ENCODE measurements around the gene CACNA1C.
"Not testable (repeated sequence)": the region's sequence is repeated elsewhere in the genome, so short reads cannot be mapped to it uniquely, and the experiment has no call there.

Gene CACNA1C

GRCh38 chr12:2486796-2487195 lies 434.0 kb downstream of the CACNA1C start:
- DNase-seq (ENCODE audit: low spot score): no peak

GRCh38 chr12:2487278-2487677 lies 434.5 kb downstream of the CACNA1C start:
- no peak for DNase-seq (ENCODE audit: low spot score)

GRCh38 chr12:2488131-2488530 lies 435.3 kb downstream of the CACNA1C start:
- no peak for DNase-seq (ENCODE audit: low spot score)

DNA sequence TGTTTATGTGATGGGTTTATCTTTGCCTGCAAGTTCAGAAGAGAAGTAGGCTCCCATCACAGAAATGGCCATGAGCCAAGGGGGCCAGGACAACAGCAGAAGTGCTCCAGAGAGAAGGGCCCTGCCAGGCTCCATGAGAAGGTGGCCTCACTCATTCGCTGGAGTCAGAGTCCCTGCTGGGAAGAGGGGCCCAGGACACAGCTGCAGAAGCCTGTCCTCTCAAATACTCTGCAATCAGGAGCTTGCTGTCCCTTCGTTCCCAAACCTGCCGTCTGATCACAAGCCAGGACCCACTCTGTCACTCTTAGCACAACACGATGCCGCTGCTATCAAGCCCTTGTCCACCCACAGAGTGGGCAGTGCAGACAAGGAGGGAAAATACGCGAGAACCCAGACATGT lies 435.8 kb downstream of the CACNA1C start:
- no peak for DNase-seq (ENCODE audit: low spot score)

- DNase-seq (ENCODE audit: low spot score): no peak
These were observed 436.5 kb downstream of the CACNA1C start for GRCh38 chr12:2489275-2489674.

DNA sequence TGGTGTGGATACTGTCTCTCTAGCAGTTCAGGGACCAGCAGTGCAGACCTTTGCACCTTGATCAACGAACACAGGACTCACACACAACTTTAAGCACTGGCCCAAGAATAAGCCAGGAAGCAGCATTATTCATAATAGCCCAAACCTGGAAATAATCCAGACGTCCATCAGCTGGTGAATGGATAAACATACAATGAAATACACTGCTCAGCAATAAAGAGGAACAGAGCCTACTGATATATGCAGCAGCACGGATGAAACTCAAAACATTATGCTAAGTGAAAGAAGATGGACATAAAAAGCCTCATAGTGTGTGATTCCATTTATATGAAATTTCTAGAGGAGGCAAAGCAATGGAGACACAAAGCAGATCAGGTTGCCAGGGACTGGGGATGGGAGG lies 438.0 kb downstream of the CACNA1C start:
- DNase-seq (ENCODE audit: low spot score): no peak

DNA sequence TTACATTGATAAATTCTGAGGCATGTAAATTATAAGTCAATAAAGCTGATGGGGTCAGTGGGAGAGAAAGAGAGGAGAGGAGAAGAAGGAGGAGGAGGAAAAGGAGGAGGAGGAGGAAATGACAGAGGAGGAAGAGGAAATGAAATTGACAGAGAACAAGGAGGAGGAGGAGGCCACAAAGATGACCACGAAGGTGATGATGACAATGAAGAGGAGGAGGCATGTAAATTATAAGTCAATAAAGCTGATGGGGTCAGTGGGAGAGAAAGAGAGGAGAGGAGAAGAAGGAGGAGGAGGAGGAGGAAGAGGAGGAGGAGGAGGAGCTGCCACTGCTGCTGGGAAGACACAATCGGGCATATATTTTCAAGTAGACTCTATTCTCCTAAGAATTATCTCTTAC lies 438.6 kb downstream of the CACNA1C start:
- not testable (repeated sequence) for DNase-seq (ENCODE audit: low spot score)

DNA sequence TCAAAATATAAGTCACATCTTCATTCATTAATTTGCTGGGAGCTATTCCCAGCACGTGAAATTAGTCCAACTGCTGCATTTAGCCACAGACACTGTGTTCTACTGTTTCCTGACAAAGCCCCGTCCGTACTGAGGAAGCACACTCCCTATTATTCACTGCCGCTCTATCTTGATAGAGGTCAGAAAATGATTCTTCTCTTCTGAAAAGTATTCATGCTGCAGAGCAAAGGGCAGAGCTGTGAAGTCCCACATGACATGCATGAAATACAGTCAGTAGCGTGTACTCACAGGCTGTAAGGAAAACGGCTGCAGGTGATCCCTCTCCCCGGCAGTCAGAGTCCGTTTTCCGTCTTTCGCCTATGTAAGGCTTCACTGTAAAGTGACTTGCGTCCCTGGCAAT lies 439.4 kb downstream of the CACNA1C start:
- DNase-seq (ENCODE audit: low spot score): no peak

DNA sequence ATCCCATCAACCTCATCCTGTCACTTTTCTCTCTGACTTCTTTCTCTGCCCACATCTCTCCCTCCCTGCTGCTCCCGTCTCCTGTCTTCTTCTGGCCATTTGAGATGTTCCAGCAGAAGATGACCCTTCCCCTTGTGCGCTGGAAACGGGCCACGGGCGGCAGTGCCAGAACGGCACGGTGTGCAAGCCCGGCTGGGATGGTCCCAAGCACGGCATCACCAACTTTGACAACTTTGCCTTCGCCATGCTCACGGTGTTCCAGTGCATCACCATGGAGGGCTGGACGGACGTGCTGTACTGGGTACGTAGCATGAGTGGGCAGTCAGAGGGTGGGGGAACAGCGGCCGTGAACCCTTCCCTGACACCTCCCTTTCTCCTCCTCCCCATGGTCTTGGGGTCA lies 440.3 kb downstream of the CACNA1C start:
- no peak for DNase-seq (ENCODE audit: low spot score)

GRCh38 chr12:2494486-2495192 lies 441.9 kb downstream of the CACNA1C start:
- peak; percentile 46 for DNase-seq (ENCODE audit: low spot score)

- no peak for DNase-seq (ENCODE audit: low spot score)
These were observed 442.8 kb downstream of the CACNA1C start for GRCh38 chr12:2495417-2496112.

DNA sequence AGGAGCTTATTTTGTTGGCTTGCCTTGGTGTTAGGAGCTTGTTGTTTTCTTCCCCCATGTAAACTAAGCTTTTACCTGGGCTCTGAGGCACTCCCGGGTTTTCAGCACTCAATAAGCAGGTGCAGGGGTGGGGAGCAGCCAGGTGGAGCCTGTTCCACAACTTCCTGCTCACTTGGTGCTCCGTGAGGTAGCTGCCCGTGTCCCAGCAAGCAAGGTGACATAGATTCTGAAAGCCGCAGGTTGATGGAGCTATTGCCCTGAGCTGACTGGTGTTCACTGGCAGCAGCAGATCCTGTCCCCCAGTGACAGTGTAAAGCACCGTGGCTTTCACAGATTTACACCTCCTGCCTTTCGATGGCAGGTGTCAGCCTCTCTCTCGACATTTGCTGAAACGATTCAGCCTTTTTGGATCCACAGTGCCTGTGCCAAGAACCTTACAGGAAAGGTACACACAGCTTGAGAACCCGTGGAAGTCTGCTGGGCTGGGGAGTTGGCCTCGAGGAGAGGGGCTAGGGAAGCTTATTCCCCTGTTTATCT lies 446.2 kb downstream of the CACNA1C start:
- no peak for DNase-seq (ENCODE audit: low spot score)

DNA sequence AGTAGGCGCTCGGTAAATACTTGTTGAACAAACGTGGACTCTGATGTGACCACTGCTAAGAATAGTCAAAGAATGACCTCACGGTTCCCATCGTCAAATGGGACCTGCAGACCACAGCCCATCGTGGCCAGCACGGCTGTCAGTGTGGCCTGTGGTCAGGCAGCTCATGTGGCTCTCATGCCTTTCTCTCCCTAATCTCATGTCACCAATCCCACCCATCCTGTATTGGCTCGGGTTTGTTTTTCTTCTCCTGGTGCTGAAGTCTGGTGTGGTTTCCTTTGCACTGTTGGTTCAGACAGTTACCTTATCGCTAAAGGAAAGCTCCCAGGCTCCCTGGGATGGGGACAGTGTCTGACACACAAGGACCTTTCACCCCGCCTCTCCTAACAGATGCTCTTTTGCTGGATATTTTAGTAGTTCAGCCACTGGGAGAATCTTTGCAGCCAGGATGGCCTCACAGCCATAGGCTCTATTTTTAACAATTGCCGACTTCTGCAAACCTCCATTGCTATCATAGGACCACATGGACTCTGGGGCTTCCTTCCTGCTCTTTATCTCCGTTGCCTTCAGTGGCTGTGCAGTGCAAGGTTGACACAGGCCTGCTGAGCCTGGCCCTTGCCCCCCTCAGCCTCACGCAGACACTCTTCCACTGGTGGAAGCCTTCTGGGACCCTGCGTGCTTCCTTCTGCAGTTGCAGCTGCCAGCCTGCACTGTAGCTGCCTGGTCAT lies 448.8 kb downstream of the CACNA1C start:
- DNase-seq (ENCODE audit: low spot score): peak; percentile 59

GRCh38 chr12:2503036-2503435 lies 450.2 kb downstream of the CACNA1C start:
- no peak for DNase-seq (ENCODE audit: low spot score)

DNA sequence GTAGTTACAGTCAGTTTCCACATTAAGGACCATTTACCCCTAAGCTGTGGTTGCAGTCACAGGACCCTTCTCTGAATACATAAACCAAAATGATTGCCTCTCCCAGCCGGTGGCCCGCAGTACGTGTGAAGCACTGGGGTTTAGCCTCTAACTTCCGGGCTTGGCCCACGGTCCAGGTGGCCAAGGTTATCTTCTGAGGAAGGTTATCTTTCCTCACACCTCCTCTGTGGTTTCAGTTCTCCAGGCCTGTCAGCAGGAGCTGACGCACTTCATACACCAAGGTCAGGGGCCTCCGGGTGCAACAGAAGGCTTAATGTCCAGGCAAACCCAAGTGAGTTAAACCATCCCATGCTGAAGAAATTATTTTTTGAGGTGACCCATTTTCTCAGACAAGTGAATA lies 451.0 kb downstream of the CACNA1C start:
- DNase-seq (ENCODE audit: low spot score): no peak

DNA sequence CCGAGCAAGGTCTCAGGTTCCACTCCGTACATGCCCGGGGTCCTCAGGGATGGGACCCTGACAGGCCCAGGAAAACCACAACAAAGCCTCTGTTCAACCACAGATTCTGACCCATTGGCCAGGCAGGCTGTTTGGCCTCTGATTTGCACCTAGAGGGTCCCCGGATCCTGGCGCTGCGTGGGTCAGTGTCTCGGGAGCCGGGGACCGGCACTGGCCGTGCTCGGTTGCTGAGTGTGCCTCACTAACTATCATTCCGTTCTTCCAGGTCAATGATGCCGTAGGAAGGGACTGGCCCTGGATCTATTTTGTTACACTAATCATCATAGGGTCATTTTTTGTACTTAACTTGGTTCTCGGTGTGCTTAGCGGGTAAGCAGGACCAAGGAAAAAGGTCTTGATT lies 451.8 kb downstream of the CACNA1C start:
- DNase-seq (ENCODE audit: low spot score): no peak

GRCh38 chr12:2507814-2508213 lies 455.0 kb downstream of the CACNA1C start:
- DNase-seq (ENCODE audit: low spot score): no peak

DNA sequence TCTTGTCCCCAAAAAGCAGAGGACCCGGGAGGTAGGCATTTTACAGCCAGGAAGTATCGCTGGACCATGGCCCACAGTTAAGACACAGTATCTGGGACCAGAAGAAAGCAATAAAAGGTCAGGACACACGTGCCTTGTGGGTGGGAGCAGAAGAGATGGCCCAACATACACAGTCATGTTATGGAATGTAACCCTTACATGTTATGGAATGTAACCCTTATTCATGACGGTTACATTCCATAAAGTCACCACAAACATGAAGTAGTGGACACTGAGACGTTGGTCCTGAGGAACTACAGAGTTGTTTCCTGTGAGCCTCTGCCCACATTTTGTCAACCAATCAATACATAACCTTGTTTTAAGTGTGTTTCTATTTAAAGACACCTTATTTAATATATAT lies 456.4 kb downstream of the CACNA1C start:
- DNase-seq (ENCODE audit: low spot score): no peak

- no peak for DNase-seq (ENCODE audit: low spot score)
These were observed 457.3 kb downstream of the CACNA1C start for GRCh38 chr12:2510045-2510444.

DNA sequence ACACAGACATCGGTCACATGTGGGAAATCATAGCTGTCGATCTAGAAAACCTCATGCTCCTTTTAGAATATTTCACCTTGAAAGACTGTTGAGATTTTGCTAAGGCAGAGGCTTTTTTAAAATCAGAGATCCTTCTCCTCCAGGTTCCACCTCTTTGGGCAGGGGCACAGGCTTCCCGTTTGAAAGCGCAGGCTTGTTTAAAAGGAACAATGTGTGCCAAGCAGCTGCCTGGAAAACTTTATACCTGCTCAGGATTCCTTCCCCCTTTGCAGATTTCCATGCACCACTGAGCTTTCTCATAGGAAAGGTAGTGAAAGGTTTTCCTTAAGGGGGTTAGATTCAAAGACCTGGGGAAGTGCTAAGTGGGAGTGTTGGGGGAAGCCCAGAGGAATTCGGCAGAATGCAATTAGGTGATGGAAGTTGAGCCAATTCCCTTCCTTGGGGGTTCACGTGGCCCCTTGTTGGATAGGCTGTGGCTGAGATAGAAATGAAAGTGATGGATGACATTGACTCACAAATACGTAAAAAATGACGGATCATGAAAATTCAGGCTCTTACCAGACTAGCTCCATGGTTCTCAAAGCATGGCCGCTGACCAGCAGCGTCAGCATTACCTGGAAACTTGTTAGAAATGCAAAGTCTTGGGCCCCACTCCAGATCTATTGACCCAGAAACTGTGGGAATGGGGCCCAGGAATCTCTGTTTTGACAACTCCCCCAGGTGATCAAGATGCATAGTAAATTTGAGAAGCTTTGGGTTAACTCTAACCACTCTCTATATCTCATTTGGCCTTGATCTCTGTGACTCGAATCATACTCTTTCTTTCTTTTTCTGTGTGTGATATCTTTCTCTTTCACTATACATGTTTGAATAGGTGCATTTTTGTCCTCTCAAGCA lies 460.6 kb downstream of the CACNA1C start:
- no peak for DNase-seq (ENCODE audit: low spot score)

GRCh38 chr12:2514038-2514340 lies 461.2 kb downstream of the CACNA1C start:
- DNase-seq (ENCODE audit: low spot score): no peak

- no peak for DNase-seq (ENCODE audit: low spot score)
These were observed 468.0 kb downstream of the CACNA1C start for GRCh38 chr12:2520722-2521246.
